OCI-LY1 (cell line): ENCODE data around the gene ITIH5.
"Not testable (repeated sequence)": the region's sequence is repeated elsewhere in the genome, so short reads cannot be mapped to it uniquely, and the experiment has no call there.

Experiments
- H2AFZ ChIP-seq: fragments of 200-600 bp; sonication (generic), shearing (Covaris generic); 2 replicates; pipeline ENCODE4 v1.6.0; 2014; ENCODE audit warnings: antibody characterized with exemption, mild to moderate bottlenecking, low read length
- H3F3A ChIP-seq: fragments of 200-600 bp; sonication (generic), shearing (Covaris generic); 2 replicates; pipeline ENCODE4 v1.6.0; 2014; ENCODE audit warnings: mild to moderate bottlenecking, antibody characterized with exemption, low read length, moderate library complexity; ENCODE audit not compliant: insufficient read depth
- H3K27ac ChIP-seq: fragments of 200-600 bp; sonication (generic); 2 replicates; pipeline ENCODE4 v1.5.1; 2014; ENCODE audit warnings: low read length, mixed run types, mild to moderate bottlenecking, low read depth; ENCODE audit not compliant: poor library complexity, severe bottlenecking
- H3K27me3 ChIP-seq: fragments of 200-600 bp; sonication (generic); 2 replicates; pipeline ENCODE4 v1.6.0; 2014; ENCODE audit warnings: antibody characterized with exemption, mild to moderate bottlenecking, low read length, moderate library complexity; ENCODE audit not compliant: insufficient read depth
- H3K36me3 ChIP-seq: fragments of 200-600 bp; sonication (generic); 2 replicates; pipeline ENCODE4 v1.6.1; 2014; ENCODE audit warnings: mild to moderate bottlenecking, antibody characterized with exemption, low read length, moderate library complexity, mixed read lengths; ENCODE audit not compliant: insufficient read depth
- H3K4me1 ChIP-seq: fragments of 200-600 bp; sonication (generic); 2 replicates; pipeline ENCODE4 v1.5.1; 2014; ENCODE audit warnings: mild to moderate bottlenecking, low read length, moderate library complexity; ENCODE audit not compliant: insufficient read depth, severe bottlenecking
- H3K4me2 ChIP-seq: fragments of 200-600 bp; sonication (generic), shearing (Covaris generic); 2 replicates; pipeline ENCODE4 v1.6.1; 2014; ENCODE audit warnings: low read length
- H3K4me3 ChIP-seq: fragments of 200-600 bp; sonication (generic); 2 replicates; pipeline ENCODE4 v1.5.1; 2014; ENCODE audit warnings: low read length, low read depth, mild to moderate bottlenecking, mixed read lengths; ENCODE audit not compliant: poor library complexity, severe bottlenecking
- H3K79me2 ChIP-seq: fragments of 200-600 bp; shearing (Covaris generic); 2 replicates; pipeline ENCODE4 v1.6.1; 2016; ENCODE audit warnings: mixed run types, low read length, mixed read lengths; ENCODE audit not compliant: insufficient read depth
- H3K9ac ChIP-seq: fragments of 200-600 bp; sonication (generic), shearing (Covaris generic); 2 replicates; pipeline ENCODE4 v1.6.1; 2014; ENCODE audit warnings: mild to moderate bottlenecking, low read length, mixed read lengths
- H3K9me2 ChIP-seq: fragments of 200-600 bp; sonication (generic), shearing (Covaris generic); 2 replicates; pipeline ENCODE4 v1.6.1; 2014; ENCODE audit warnings: low read depth, mild to moderate bottlenecking, low read length, mixed read lengths
- H3K9me3 ChIP-seq: fragments of 200-600 bp; shearing (Covaris generic); 2 replicates; pipeline ENCODE4 v1.6.1; 2014; ENCODE audit warnings: low read length, mixed read lengths
- H4K20me1 ChIP-seq: fragments of 200-600 bp; sonication (generic), shearing (Covaris generic); 2 replicates; pipeline ENCODE4 v1.6.0; 2016; ENCODE audit warnings: mild to moderate bottlenecking, low read length; ENCODE audit not compliant: insufficient read depth
- EZH2 ChIP-seq: fragments of 200-600 bp; sonication (generic), shearing (Covaris generic); IDR thresholded peaks from 2 replicates; pipeline ENCODE4 v1.8.0; 2017; ENCODE audit warnings: borderline replicate concordance, mixed run types, mild to moderate bottlenecking, antibody characterized with exemption, low read length, moderate library complexity, mixed read lengths
- TF ChIP-seq, protein P1 (sequence below): fragments of 200-600 bp; sonication (generic), shearing (Covaris generic); IDR thresholded peaks from 2 replicates; pipeline ENCODE4 v1.5.1; 2017; ENCODE audit warnings: mild to moderate bottlenecking, antibody characterized with exemption, low read length, moderate library complexity, mixed read lengths

The ITIH5 gene

DNA sequence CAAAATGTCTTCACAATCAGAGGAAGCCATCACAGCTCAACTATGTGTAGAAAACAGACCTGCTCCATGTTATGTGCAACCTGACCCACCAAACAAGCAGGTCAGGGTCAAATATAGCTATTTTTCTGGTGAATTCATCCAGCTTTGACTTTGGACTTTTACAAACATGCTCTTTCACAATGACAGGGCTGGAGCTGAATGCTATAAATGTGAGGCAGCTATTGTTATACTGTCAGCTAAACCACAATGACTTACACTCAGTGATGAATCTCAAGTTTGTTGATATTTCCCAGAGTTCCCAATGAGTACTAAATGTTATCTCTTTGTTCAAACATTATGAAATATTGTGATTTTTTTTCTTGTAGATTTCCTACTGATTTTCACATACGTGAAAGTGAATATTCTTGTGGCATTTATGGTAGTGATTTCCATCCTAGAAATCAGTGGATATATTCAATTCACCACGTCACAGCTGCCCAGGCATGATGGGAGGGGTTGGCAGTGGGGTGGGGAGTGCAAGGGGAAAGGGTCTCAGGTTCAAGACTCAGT, 33.9 kb upstream of the ITIH5 start:
- H3K9me3 ChIP-seq: no peaks in the 10 kb centered on the region

DNA sequence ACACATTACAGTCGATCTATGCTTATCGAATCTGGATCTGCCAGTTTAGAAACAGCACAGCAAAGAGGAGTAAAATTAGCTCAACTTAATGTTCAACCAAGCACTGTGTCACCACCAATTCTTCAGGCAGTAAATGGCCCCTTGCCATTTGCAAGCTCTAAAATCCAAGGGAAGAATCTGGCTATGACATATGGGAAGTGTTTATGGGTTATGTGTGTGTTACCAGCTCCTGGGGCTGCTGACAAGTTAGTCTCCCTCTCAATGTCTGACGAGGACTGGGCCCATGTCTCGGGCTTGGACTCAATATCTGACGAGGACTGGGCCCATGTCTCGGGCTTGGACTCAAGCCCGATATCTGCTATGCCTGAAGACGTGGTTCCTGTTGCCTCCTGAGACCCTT, 30.7 kb upstream of the ITIH5 start:
- Histone ChIP-seq H4K20me1 (no peaks in the 10 kb centered on the region), H3K4me1 (no peaks in the 10 kb centered on the region), H3F3A (no peaks in the 10 kb centered on the region), H3K9ac (no peak overlapping the region), H3K27ac (no peak overlapping the region), H3K27me3 (no peaks in the 10 kb centered on the region), H3K9me3 (no peaks in the 10 kb centered on the region), H3K36me3 (no peaks in the 10 kb centered on the region), H3K79me2 (no peaks in the 10 kb centered on the region), H2AFZ (no peak overlapping the region), H3K9me2 (no peaks in the 10 kb centered on the region), H3K4me3 (no peak overlapping the region), H3K4me2 (no peak overlapping the region)
- TF ChIP-seq EZH2: no peak
- TF ChIP-seq, protein P1, sequence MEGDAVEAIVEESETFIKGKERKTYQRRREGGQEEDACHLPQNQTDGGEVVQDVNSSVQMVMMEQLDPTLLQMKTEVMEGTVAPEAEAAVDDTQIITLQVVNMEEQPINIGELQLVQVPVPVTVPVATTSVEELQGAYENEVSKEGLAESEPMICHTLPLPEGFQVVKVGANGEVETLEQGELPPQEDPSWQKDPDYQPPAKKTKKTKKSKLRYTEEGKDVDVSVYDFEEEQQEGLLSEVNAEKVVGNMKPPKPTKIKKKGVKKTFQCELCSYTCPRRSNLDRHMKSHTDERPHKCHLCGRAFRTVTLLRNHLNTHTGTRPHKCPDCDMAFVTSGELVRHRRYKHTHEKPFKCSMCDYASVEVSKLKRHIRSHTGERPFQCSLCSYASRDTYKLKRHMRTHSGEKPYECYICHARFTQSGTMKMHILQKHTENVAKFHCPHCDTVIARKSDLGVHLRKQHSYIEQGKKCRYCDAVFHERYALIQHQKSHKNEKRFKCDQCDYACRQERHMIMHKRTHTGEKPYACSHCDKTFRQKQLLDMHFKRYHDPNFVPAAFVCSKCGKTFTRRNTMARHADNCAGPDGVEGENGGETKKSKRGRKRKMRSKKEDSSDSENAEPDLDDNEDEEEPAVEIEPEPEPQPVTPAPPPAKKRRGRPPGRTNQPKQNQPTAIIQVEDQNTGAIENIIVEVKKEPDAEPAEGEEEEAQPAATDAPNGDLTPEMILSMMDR: no peak

More for the DNA sequence above, 33.9 kb upstream of the ITIH5 start:
- no peak overlapping the region for H3K9ac ChIP-seq
- H3K27me3 ChIP-seq: no peaks in the 10 kb centered on the region
- TF ChIP-seq EZH2: no peak
- TF ChIP-seq, protein P1: no peak
- no peaks in the 10 kb centered on the region for H3K9me2 ChIP-seq
- H3K4me3 ChIP-seq: no peak overlapping the region
- no peak overlapping the region for H3K27ac ChIP-seq
- H3F3A ChIP-seq: no peaks in the 10 kb centered on the region
- H3K4me1 ChIP-seq: no peaks in the 10 kb centered on the region
- H2AFZ ChIP-seq: no peak overlapping the region
- no peaks in the 10 kb centered on the region for H3K79me2 ChIP-seq
- no peak overlapping the region for H3K4me2 ChIP-seq
- no peaks in the 10 kb centered on the region for H3K36me3 ChIP-seq
- H4K20me1 ChIP-seq: no peaks in the 10 kb centered on the region

GRCh38 chr10:7696545-7696944, 29.8 kb upstream of the ITIH5 start:
- no peak overlapping the region for H3K27ac ChIP-seq
- H3K27me3 ChIP-seq: no peaks in the 10 kb centered on the region
- H3K79me2 ChIP-seq: no peaks in the 10 kb centered on the region
- H3K9ac ChIP-seq: no peak overlapping the region
- H3K4me2 ChIP-seq: no peak overlapping the region
- no peaks in the 10 kb centered on the region for H3K9me2 ChIP-seq
- TF ChIP-seq, protein P1: no peak
- no peak for TF ChIP-seq EZH2
- no peak overlapping the region for H2AFZ ChIP-seq
- H4K20me1 ChIP-seq: no peaks in the 10 kb centered on the region
- no peaks in the 10 kb centered on the region for H3K36me3 ChIP-seq
- H3K4me1 ChIP-seq: no peaks in the 10 kb centered on the region
- H3F3A ChIP-seq: no peaks in the 10 kb centered on the region
- no peaks in the 10 kb centered on the region for H3K9me3 ChIP-seq
- H3K4me3 ChIP-seq: no peak overlapping the region

DNA sequence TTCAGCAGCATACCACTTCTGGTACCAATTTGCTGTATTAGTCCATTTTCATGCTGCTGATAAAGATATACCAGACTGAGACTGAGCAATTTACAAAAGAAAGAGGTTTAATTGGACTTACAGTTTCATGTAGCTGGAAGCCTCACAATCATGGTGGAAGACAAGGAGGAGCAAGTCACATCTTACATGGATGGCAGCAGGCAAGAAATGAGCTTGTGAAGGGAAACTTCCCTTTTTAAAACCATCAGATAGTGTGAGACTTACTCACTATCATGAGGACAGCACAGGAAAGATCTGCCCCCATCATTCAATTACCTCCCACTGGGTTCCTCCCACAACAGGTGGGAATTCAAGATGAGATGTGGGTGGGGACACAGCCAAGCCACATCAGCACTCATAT, 26.4 kb upstream of the ITIH5 start:
- not testable (repeated sequence) for H3K4me1 ChIP-seq, H3F3A ChIP-seq, H3K27ac ChIP-seq, H3K9me3 ChIP-seq, H3K79me2 ChIP-seq, H3K4me2 ChIP-seq, H3K9ac ChIP-seq, H2AFZ ChIP-seq, H3K36me3 ChIP-seq, H3K27me3 ChIP-seq, H3K9me2 ChIP-seq, H3K4me3 ChIP-seq, H4K20me1 ChIP-seq

DNA sequence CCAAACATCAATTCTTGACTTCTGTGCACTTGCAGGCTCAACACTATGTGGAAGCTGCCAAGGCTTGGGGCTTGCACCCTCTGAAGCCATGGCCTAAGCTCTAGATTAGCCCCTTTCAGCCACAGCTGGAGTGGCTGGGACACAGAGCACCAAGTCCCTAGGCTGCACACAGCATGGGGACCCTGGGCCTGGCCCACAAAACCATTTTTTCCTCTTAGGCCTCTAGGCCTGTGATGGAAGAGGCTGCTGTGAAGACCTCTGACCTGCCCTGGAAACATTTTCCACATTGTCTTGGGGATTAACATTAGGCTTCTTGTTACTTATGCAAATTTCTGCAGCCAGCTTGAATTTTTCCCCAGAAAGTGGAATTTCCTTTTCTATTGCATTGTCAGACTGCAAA, 25.6 kb upstream of the ITIH5 start:
- H3K36me3 ChIP-seq, H2AFZ ChIP-seq, H3K27me3 ChIP-seq, H3K9me3 ChIP-seq, H4K20me1 ChIP-seq, H3K4me1 ChIP-seq, H3K9ac ChIP-seq, H3K79me2 ChIP-seq, H3K4me2 ChIP-seq, H3K27ac ChIP-seq, H3F3A ChIP-seq, H3K9me2 ChIP-seq, H3K4me3 ChIP-seq: not testable (repeated sequence)
